ENCODE data around the gene BEAN1. TPM values are rescaled to one million over a fixed set of nuclear protein-coding genes. Genes with fewer than 3 reads are reported as not detected.
A peak's percentile ranks its signal among the peaks of the same experiment; 100 is the strongest.

The BEAN1 gene
- total RNA-seq, 1 experiment from 2014 or later, result 0.24 TPM

- Histone ChIP-seq H4K5ac (ENCODE audit: insufficient read length, low read depth, low read length) (no peak overlapping the region), H2BK15ac (ENCODE audit: low read depth, low read length) (no peak overlapping the region), H2AK5ac (ENCODE audit: insufficient read length, low read length) (no peak overlapping the region), H3K4ac (ENCODE audit: low read depth, low read length) (no peak overlapping the region), H3K9me3 (ENCODE audit: control insufficient read depth, low read depth, low read length) (no peaks in the 10 kb centered on the region), H2BK5ac (ENCODE audit: insufficient read length, low read length) (no peak overlapping the region), H3K79me1 (ENCODE audit: insufficient read depth, low read depth, low read length, poor library complexity, severe bottlenecking) (no peaks in the 10 kb centered on the region), H2BK20ac (ENCODE audit: low read depth, low read length, poor library complexity, severe bottlenecking) (no peak overlapping the region), H3K4me2 (ENCODE audit: insufficient read depth, insufficient read length, low read length) (no peak overlapping the region), H3K56ac (ENCODE audit: insufficient read length, low read depth, low read length) (no peak overlapping the region), H3K79me2 (ENCODE audit: insufficient read depth, low read length) (no peaks in the 10 kb centered on the region), H2BK12ac (ENCODE audit: insufficient read length, low read depth, low read length) (no peak overlapping the region), H3K14ac (ENCODE audit: insufficient read depth, low read length) (no peak overlapping the region), H3K4me1 (ENCODE audit: insufficient read depth, low read length) (no peaks in the 10 kb centered on the region; the same call in 1 of the 2 replicates), H4K20me1 (ENCODE audit: control insufficient read depth, insufficient read depth, insufficient read length) (no peaks in the 10 kb centered on the region), H3K23me2 (ENCODE audit: insufficient read length, low read depth, low read length, poor library complexity, severe bottlenecking) (peaks cover 1% of the 10 kb centered on the region), H2AFZ (ENCODE audit: low read length) (no peak overlapping the region), H3K27me3 (ENCODE audit: insufficient read depth, low read length) (no peaks in the 10 kb centered on the region), H4K8ac (replicated peaks; ENCODE audit: insufficient read length, low read depth, low read length) (no peak overlapping the region), H3T11ph (ENCODE audit: low read length) (no peak overlapping the region), H2BK120ac (ENCODE audit: low read depth, low read length, poor library complexity, severe bottlenecking) (no peak overlapping the region), H3K23ac (ENCODE audit: insufficient read length, low read depth, low read length) (no peak overlapping the region), H3K18ac (ENCODE audit: insufficient read length, low read depth, low read length) (no peak overlapping the region), H3K9ac (ENCODE audit: extremely low read depth, insufficient read length, low read length) (no peak overlapping the region), H3K27ac (ENCODE audit: insufficient read length, low read depth, low read length) (no peak overlapping the region), H4K91ac (ENCODE audit: insufficient read length, low read depth, low read length) (no peak overlapping the region)
- H3K27ac Mint-ChIP-seq, result peak overlapping the region in 1 of 3 experiments; percentile 25; a peak in 2 of 7 replicates
- no peak for DNase-seq
- no peak for TF ChIP-seq CTCF (conservative IDR thresholded peaks at IDR 0.05)
- no peaks in the 10 kb centered on the region; a peak in 1 of 7 replicates for H3K36me3 Mint-ChIP-seq (ENCODE audit: insufficient read depth in 1 of 3, low read depth in 3 of 3)
- peaks cover 5 to 6% of the 10 kb centered on the region in 2 experiments; a peak in 3 of 5 replicates for H3K9me3 Mint-ChIP-seq
- no CpG with 5 or more reads among the region's 11 CpGs for WGBS (ENCODE audit: extremely low coverage, insufficient read length, low lambda C conversion rate)
- H3K4me3 Mint-ChIP-seq, result no peak overlapping the region
- peaks cover 26% of the 10 kb centered on the region for H3K27me3 Mint-ChIP-seq (ENCODE audit: low read depth)
- peaks cover 16 to 23% of the 10 kb centered on the region in 2 experiments for H3K4me1 Mint-ChIP-seq
Measured at GRCh38 chr16:66401610-66402009, 25.5 kb upstream of the BEAN1 start.
